PC-9 (cell line): ENCODE data around the gene APOE.

Experiments
- CTCF ChIP-seq: fragments of 200-600 bp; sonication (generic); conservative IDR thresholded peaks from 2 replicates; pipeline ENCODE4 v1.6.1; 2017; ENCODE audit warnings: mixed run types, antibody characterized with exemption, mild to moderate bottlenecking, moderate library complexity
- EZH2 ChIP-seq: fragments of 200-600 bp; sonication (generic); IDR thresholded peaks from 2 replicates; pipeline ENCODE4 v1.8.0; 2017; ENCODE audit warnings: antibody characterized with exemption, low read depth

GRCh38 chr19:44897835-44898234, 7.8 kb upstream of the APOE start:
- TF ChIP-seq CTCF (no peak), EZH2 (no peak)
